Progenitor cell of endocrine pancreas (in vitro differentiated cells): ENCODE data around the gene GTPBP1. TPM values are rescaled to one million over a fixed set of nuclear protein-coding genes. Genes with fewer than 3 reads are reported as not detected.

Source experiments
- DNase-seq: peaks from one replicate; pipeline ENCODE4 v3.0.0; 2021; ENCODE audit warnings: low spot score; ENCODE audit not compliant: unreplicated experiment
- H3K27ac Mint-ChIP-seq: 2 replicates; pipeline ENCODE4 v1.8.0; 2021; ENCODE audit warnings: mild to moderate bottlenecking, moderate library complexity, mixed read lengths
- H3K27me3 Mint-ChIP-seq: 2 replicates; pipeline ENCODE4 v1.8.0; 2021; ENCODE audit warnings: mixed read lengths
- H3K36me3 Mint-ChIP-seq: 2 replicates; pipeline ENCODE4 v1.8.0; 2022; ENCODE audit warnings: mixed read lengths; ENCODE audit not compliant: insufficient read depth
- H3K4me1 Mint-ChIP-seq: 2 replicates; pipeline ENCODE4 v1.8.0; 2021; ENCODE audit warnings: low read depth, mixed read lengths
- H3K4me3 Mint-ChIP-seq: 2 replicates; pipeline ENCODE4 v1.8.0; 2021; ENCODE audit warnings: low read depth, mild to moderate bottlenecking, moderate library complexity, mixed read lengths
- H3K9me3 Mint-ChIP-seq: 2 replicates; pipeline ENCODE4 v1.8.0; 2021; ENCODE audit warnings: low read depth, mixed read lengths
- total RNA-seq: library from RNA; stranded (reverse); gene quantifications from 2 replicates; pipeline ENCODE4 v1.2.1, GENCODE V29; 2021
- TF ChIP-seq, protein P1 (sequence below): fragments of 200-600 bp; sonication (generic); IDR thresholded peaks from one replicate; pipeline ENCODE4 v1.5.0; 2021; ENCODE audit warnings: antibody characterized with exemption, mild to moderate bottlenecking; ENCODE audit not compliant: unreplicated experiment

The GTPBP1 gene
- total RNA-seq, 1 donor from 2014 or later: 64.0 TPM

- H3K27ac Mint-ChIP-seq: no peak overlapping the region
- TF ChIP-seq, protein P1, sequence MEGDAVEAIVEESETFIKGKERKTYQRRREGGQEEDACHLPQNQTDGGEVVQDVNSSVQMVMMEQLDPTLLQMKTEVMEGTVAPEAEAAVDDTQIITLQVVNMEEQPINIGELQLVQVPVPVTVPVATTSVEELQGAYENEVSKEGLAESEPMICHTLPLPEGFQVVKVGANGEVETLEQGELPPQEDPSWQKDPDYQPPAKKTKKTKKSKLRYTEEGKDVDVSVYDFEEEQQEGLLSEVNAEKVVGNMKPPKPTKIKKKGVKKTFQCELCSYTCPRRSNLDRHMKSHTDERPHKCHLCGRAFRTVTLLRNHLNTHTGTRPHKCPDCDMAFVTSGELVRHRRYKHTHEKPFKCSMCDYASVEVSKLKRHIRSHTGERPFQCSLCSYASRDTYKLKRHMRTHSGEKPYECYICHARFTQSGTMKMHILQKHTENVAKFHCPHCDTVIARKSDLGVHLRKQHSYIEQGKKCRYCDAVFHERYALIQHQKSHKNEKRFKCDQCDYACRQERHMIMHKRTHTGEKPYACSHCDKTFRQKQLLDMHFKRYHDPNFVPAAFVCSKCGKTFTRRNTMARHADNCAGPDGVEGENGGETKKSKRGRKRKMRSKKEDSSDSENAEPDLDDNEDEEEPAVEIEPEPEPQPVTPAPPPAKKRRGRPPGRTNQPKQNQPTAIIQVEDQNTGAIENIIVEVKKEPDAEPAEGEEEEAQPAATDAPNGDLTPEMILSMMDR: no peak
Observed at GRCh38 chr22:38741576-38741975, 35.8 kb downstream of the GTPBP1 start.

GRCh38 chr22:38742176-38742942, 36.6 kb downstream of the GTPBP1 start:
- Mint-ChIP-seq H3K27ac (no peak overlapping the region), H3K27me3 (no peaks in the 10 kb centered on the region), H3K4me1 (no peaks in the 10 kb centered on the region), H3K9me3 (no peaks in the 10 kb centered on the region), H3K4me3 (no peak overlapping the region), H3K36me3 (peaks cover 12% of the 10 kb centered on the region)
- TF ChIP-seq, protein P1: no peak
- no peak for DNase-seq

More at GRCh38 chr22:38741576-38741975, 35.8 kb downstream of the GTPBP1 start:
- Mint-ChIP-seq H3K4me3 (no peak overlapping the region), H3K36me3 (peaks cover 14% of the 10 kb centered on the region), H3K9me3 (no peaks in the 10 kb centered on the region), H3K27me3 (no peaks in the 10 kb centered on the region), H3K4me1 (no peaks in the 10 kb centered on the region)
- no peak for DNase-seq

DNA sequence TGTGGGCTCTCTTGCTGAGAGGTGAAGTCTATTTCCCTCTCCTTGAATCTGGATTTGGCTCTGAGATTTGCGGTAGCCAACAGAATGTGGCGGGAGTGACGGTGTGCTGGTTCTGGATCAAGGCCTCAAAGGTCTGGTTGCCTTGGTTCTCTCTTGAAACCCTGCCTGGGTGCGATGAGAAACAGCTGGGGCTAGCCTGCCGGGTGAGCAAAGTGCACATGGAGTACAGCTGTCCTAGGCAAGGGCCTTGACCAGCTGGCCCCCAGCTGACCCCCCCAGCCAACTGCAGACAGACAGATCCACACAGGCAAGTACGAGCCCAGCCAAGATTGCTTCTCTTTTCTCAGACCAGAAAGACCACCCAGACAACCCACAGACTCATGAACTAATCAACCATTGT, 39.2 kb downstream of the GTPBP1 start:
- Mint-ChIP-seq H3K4me3 (no peak overlapping the region), H3K9me3 (no peaks in the 10 kb centered on the region), H3K27ac (no peak overlapping the region), H3K36me3 (peaks cover 12% of the 10 kb centered on the region), H3K27me3 (no peaks in the 10 kb centered on the region), H3K4me1 (no peaks in the 10 kb centered on the region)
- DNase-seq: no peak
- TF ChIP-seq, protein P1: no peak

- Mint-ChIP-seq H3K4me3 (no peak overlapping the region), H3K4me1 (no peaks in the 10 kb centered on the region), H3K27ac (no peak overlapping the region), H3K9me3 (no peaks in the 10 kb centered on the region), H3K27me3 (no peaks in the 10 kb centered on the region), H3K36me3 (peaks cover 12% of the 10 kb centered on the region)
- TF ChIP-seq, protein P1: no peak
- no peak for DNase-seq
Observed at GRCh38 chr22:38745676-38746460, 40.1 kb downstream of the GTPBP1 start.

DNA sequence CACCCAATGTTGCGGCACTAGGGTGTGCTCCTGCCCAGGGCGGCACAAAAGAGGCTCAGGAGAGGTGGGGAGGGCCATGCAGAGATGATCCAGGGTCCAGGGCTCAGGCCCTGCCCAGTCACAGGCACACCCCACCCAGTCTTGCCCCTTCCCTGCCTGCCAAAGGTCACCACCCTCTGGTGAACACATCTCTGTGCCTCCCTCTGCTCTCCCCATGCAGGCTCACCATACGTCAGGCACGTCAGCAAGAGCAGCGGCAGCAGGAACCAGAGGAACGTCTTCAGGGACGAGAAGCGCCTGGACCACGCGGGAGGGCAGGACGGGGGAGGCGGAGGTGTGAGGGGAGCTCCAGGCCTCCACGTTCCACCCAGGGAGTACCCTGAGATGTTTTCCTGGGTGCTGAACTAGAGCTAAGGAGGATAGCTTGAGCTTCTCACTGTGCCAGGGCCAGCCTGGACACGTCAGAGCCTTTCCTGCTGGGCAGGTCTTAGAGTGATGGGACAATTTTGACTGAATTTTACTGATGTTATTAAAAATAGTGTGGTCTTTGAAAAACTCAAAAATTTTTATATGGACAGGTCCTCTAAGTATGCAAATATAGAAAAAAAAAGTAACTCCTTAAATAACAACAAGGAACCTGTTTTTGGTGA, 42.9 kb downstream of the GTPBP1 start:
- H3K4me1 Mint-ChIP-seq: peaks cover 3% of the 10 kb centered on the region
- TF ChIP-seq, protein P1: no peak
- H3K27ac Mint-ChIP-seq: no peak overlapping the region
- H3K4me3 Mint-ChIP-seq: no peak overlapping the region
- no peaks in the 10 kb centered on the region for H3K27me3 Mint-ChIP-seq
- no peak for DNase-seq
- peaks cover 9% of the 10 kb centered on the region for H3K36me3 Mint-ChIP-seq
- no peaks in the 10 kb centered on the region for H3K9me3 Mint-ChIP-seq
